Measurements from ENCODE around the gene DDX27.

DDX27 gene

DNA sequence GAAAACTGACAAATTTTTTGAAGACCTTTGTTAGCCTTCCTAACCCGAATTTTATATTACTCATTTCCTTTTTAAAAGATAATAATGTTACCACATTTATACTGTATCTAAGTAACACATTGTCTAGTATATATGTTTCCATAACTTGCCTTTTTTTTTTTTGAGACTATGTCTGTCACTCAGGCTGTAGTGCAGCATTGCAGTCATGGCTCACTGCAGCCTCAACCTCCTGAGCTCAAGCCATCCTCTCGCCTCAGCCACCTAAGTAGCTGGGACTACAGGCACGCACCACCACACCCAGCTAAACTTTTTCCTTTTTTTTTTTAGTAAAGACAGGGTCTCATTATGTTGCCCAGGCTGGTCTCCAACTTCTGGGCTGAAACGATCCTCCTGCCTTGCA lies 40.1 kb downstream of the DDX27 start:
- peaks cover 94 to 99% (median 96%) of the 10 kb centered on the region in 3 donors for H3K36me3 ChIP-seq

GRCh38 chr20:49259799-49260198 lies 40.6 kb downstream of the DDX27 start:
- no peak for DNase-seq
- no peaks in the 10 kb centered on the region for H3K27me3 ChIP-seq
- no peak overlapping the region for H3K27ac ChIP-seq
- H3K9me3 ChIP-seq, result no peaks in the 10 kb centered on the region
- TF ChIP-seq CTCF (IDR thresholded peaks at IDR 0.05), result no peak
- peaks cover 94 to 99% (median 96%) of the 10 kb centered on the region in 3 donors for H3K36me3 ChIP-seq
- no peaks in the 10 kb centered on the region for H3K4me1 ChIP-seq
- intact Hi-C loops (cut with DNase I; ENCODE audit: low total_unique reads), result no loop called here
- H3K4me3 ChIP-seq, result no peak overlapping the region

More for the DNA sequence above, 40.1 kb downstream of the DDX27 start:
- Histone ChIP-seq H3K9me3 (no peaks in the 10 kb centered on the region), H3K4me1 (no peaks in the 10 kb centered on the region), H3K4me3 (no peak overlapping the region), H3K27me3 (no peaks in the 10 kb centered on the region), H3K27ac (no peak overlapping the region)
- no peak for TF ChIP-seq CTCF (IDR thresholded peaks at IDR 0.05)
- intact Hi-C loops (cut with DNase I; ENCODE audit: low total_unique reads), result no loop called here
- DNase-seq, result no peak

DNA sequence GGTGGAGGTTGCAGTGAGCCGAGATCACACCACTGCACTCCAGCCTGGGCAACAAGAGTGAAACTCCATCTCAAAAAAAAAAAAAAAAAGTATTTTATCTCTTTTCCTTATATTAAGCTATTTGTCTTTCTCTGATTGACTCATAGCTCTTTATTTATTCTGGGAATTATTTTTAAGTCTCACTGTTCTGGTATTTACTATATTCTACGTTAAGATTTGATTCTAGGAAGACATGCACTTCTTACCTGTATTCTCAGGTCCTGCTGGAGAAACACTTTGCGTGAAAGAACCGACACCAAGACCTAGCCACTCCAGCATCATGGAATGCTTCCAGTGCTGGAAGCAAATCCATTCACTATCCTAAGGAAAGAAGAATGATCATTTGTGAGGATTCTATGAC lies 41.0 kb downstream of the DDX27 start:
- no peaks in the 10 kb centered on the region for H3K27me3 ChIP-seq
- H3K27ac ChIP-seq, result no peak overlapping the region
- DNase-seq, result no peak
- no peaks in the 10 kb centered on the region for H3K9me3 ChIP-seq
- peaks cover 94 to 99% (median 96%) of the 10 kb centered on the region in 3 donors for H3K36me3 ChIP-seq
- no peak for TF ChIP-seq CTCF (IDR thresholded peaks at IDR 0.05)
- no peaks in the 10 kb centered on the region for H3K4me1 ChIP-seq
- intact Hi-C loops (cut with DNase I; ENCODE audit: low total_unique reads), result no loop called here
- no peak overlapping the region for H3K4me3 ChIP-seq

DNA sequence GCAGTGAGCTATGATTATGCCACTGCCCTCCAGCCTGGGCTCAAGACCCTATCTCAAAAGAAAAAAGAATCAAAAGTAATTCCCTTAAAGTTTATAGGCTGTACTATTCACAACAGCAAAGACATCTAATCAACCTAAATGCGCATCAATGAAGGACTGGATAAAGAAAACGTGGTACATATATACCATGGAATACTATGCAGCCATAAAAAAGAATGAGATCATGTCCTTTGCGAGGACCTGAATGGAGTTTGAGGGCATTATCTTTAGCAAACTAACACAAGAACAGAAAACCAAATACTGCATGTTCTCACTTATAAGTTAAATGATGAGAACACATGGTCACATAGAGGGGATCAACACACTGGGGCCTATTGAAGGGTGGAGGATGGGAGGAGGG lies 42.0 kb downstream of the DDX27 start:
- H3K27ac ChIP-seq, result no peak overlapping the region
- no peak for DNase-seq
- H3K36me3 ChIP-seq, result peaks cover 89 to 99% (median 96%) of the 10 kb centered on the region in 3 donors
- H3K4me3 ChIP-seq, result no peak overlapping the region
- H3K27me3 ChIP-seq, result no peaks in the 10 kb centered on the region
- no peak for TF ChIP-seq CTCF (IDR thresholded peaks at IDR 0.05)
- H3K9me3 ChIP-seq, result no peaks in the 10 kb centered on the region
- peaks cover 0 to 6% (median 2%) of the 10 kb centered on the region in 4 donors for H3K4me1 ChIP-seq
- intact Hi-C loops (cut with DNase I; ENCODE audit: low total_unique reads), result no loop called here

- intact Hi-C loops (cut with DNase I; ENCODE audit: low total_unique reads), result no loop called here
- H3K27me3 ChIP-seq, result no peaks in the 10 kb centered on the region
- no peaks in the 10 kb centered on the region for H3K9me3 ChIP-seq
- H3K27ac ChIP-seq, result no peak overlapping the region
- no peak overlapping the region for H3K4me3 ChIP-seq
- no peak for DNase-seq
- H3K36me3 ChIP-seq, result peaks cover 84 to 86% (median 86%) of the 10 kb centered on the region in 3 donors
- peaks cover 0 to 17% (median 9%) of the 10 kb centered on the region in 4 donors for H3K4me1 ChIP-seq
- TF ChIP-seq CTCF (IDR thresholded peaks at IDR 0.05), result no peak
Measured at GRCh38 chr20:49262444-49262843, 43.2 kb downstream of the DDX27 start.

DNA sequence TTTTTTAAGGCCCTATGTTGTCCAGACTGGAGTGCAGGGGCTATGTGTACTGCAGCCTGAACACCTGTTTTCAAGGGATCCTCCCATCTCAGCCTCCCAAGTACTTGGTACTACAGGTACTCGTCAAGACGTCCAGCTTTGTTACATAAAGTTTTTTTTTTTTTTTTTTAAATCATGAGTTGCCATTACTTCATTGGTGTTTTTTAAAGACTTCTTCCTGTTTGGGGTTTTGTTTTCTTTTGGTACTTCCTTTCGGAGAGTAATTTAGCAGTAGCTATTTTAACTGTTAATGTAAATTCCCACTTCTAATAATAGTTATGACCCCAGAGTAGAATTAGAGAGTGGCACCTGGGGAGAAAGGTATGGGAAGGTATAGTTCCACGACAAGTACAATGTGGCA lies 48.1 kb downstream of the DDX27 start:
- TF ChIP-seq CTCF (IDR thresholded peaks at IDR 0.05), result no peak
- Histone ChIP-seq H3K27me3 (no peaks in the 10 kb centered on the region), H3K4me3 (no peak overlapping the region), H3K4me1 (peaks cover 0 to 53% (median 31%) of the 10 kb centered on the region in 4 donors), H3K36me3 (peaks cover 73 to 78% (median 74%) of the 10 kb centered on the region in 3 donors), H3K9me3 (no peaks in the 10 kb centered on the region), H3K27ac (peak overlapping the region in 1 of 2 donors; percentile 10)
- no peak for DNase-seq
- intact Hi-C loops (cut with DNase I; ENCODE audit: low total_unique reads), result no loop called here
